Tibial nerve (tissue), 4 donors: ENCODE data around the gene RNF166. TPM values are rescaled to one million over a fixed set of nuclear protein-coding genes. Genes with fewer than 3 reads are reported as not detected.
A peak's percentile ranks its signal among the peaks of the same experiment; 100 is the strongest.

Source experiments
- DNase-seq, 2 donors: peaks; one replicate each; pipeline ENCODE4 v3.0.0-alpha.2; 2019; ENCODE audit warnings: low spot score in 2 of 2
- H3K27ac ChIP-seq, 4 donors: fragments of 200-600 bp; sonication (generic) in 3 of 4; one replicate each; pipeline ENCODE4 v1.5.1; 2017 to 2019; ENCODE audit warnings: mild to moderate bottlenecking in 1 of 4
- H3K27me3 ChIP-seq, 2 donors: fragments of 200-600 bp; sonication (generic) in 1 of 2; one replicate each; pipeline versions ENCODE4 v1.5.1 to v1.6.0; 2017 to 2019
- H3K36me3 ChIP-seq, 3 donors: fragments of 200-600 bp; sonication (generic); one replicate each; pipeline ENCODE4 v1.5.1; 2018 to 2019
- H3K4me1 ChIP-seq, 4 donors: fragments of 200-600 bp; sonication (generic) in 3 of 4; one replicate each; pipeline ENCODE4 v1.5.1; 2017 to 2019
- H3K4me3 ChIP-seq, 4 donors: fragments of 200-600 bp; sonication (generic) in 3 of 4; one replicate each; pipeline ENCODE4 v1.5.1; 2017 to 2019; ENCODE audit warnings: mild to moderate bottlenecking in 1 of 4, moderate library complexity in 1 of 4
- H3K9me3 ChIP-seq, 4 donors: fragments of 200-600 bp; sonication (generic) in 3 of 4; one replicate each; pipeline ENCODE4 v1.5.1; 2017 to 2019
- EP300 ChIP-seq, 2 donors: sonication (generic); formaldehyde crosslinking; IDR thresholded peaks; one replicate each; pipeline ENCODE4 v1.6.1; 2017; ENCODE audit warnings: antibody characterized with exemption in 2 of 2, mild to moderate bottlenecking in 1 of 2
- POLR2A ChIP-seq, 2 donors: fragments of 450-650 bp; IDR thresholded peaks; one replicate each; pipeline ENCODE4 v1.6.1; 2017; ENCODE audit warnings: antibody characterized with exemption in 2 of 2, mild to moderate bottlenecking in 2 of 2, moderate library complexity in 2 of 2
- WGBS, 2 donors: methylation state at CpG; one replicate each; pipeline ENCODE4 v1.1.5; 2018; 5-methylcytosine and 5-hydroxymethylcytosine counted together
- total RNA-seq, 4 donors: library from RNA; depleted of rRNA; stranded (reverse); fragments of >200 nt; gene quantifications; one replicate each; pipeline ENCODE4 v1.1.0, GENCODE V29; 2016
- TF ChIP-seq, protein P1 (sequence below), 5 experiments: fragments of 200-600 bp in 3 of 5; fragments of 450-650 bp in 2 of 5; sonication (generic) in 3 of 5; IDR thresholded peaks; one replicate each; pipeline ENCODE4 v1.5.1; 2016 to 2019; ENCODE audit warnings: antibody characterized with exemption in 5 of 5, mild to moderate bottlenecking in 3 of 5, moderate library complexity in 2 of 5

Gene RNF166
- total RNA-seq, 4 donors from 2014 or later = 36.5 to 56.7 (median 43.5) TPM

DNA sequence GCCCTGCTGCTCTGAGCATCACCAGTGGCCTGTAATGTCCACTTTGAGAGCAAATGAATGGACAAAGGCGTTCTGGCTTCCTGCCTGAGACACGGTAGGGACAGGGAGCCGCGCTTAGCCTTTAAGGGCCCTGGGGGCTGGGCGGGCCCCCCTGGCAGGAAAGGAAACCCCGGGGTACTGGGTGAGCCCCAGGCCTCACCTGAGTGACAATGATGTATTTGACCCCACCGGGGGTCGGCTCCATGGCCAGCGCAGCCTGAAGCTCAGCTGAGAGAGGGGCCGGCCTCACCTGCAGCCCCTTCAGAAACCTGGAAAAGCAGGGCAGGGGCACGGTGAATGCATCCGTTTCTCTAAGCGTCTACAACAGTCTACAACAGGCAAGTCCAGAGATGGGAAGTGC lies 53.1 kb downstream of the RNF166 start:
- DNase-seq = no peak
- TF ChIP-seq EP300 (IDR thresholded peaks at IDR 0.05) = no peak
- TF ChIP-seq, protein P1, sequence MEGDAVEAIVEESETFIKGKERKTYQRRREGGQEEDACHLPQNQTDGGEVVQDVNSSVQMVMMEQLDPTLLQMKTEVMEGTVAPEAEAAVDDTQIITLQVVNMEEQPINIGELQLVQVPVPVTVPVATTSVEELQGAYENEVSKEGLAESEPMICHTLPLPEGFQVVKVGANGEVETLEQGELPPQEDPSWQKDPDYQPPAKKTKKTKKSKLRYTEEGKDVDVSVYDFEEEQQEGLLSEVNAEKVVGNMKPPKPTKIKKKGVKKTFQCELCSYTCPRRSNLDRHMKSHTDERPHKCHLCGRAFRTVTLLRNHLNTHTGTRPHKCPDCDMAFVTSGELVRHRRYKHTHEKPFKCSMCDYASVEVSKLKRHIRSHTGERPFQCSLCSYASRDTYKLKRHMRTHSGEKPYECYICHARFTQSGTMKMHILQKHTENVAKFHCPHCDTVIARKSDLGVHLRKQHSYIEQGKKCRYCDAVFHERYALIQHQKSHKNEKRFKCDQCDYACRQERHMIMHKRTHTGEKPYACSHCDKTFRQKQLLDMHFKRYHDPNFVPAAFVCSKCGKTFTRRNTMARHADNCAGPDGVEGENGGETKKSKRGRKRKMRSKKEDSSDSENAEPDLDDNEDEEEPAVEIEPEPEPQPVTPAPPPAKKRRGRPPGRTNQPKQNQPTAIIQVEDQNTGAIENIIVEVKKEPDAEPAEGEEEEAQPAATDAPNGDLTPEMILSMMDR (IDR thresholded peaks at IDR 0.05) = no peak
- no peak for TF ChIP-seq POLR2A (IDR thresholded peaks at IDR 0.05)
- peaks cover 0 to 27% (median 14%) of the 10 kb centered on the region in 4 donors for H3K4me1 ChIP-seq
- no peaks in the 10 kb centered on the region for H3K9me3 ChIP-seq
- no peak overlapping the region for H3K27ac ChIP-seq
- no peak overlapping the region for H3K4me3 ChIP-seq
- H3K27me3 ChIP-seq = no peaks in the 10 kb centered on the region
- H3K36me3 ChIP-seq = peaks cover 0 to 63% (median 6%) of the 10 kb centered on the region in 3 donors
- WGBS, 2 donors = 82% methylated on average over 12 to 13 of the region's 13 CpGs

DNA sequence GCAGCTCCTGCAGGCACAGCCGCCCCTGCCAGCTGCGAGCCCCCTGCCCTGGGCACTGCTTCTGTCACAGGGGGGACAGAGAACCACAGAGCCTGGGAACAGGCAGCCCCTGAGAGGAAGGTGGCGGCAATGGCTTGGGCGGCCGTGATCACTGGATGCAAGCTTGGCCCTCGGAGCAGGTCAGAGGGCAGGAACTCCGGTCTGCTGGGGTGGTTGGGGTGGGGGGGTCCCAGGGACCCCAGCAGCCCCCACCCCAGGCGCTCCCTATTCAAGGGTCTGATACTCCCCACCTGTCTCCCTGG lies 53.5 kb downstream of the RNF166 start:
- no peak for TF ChIP-seq EP300 (IDR thresholded peaks at IDR 0.05)
- no peak for TF ChIP-seq POLR2A (IDR thresholded peaks at IDR 0.05)
- TF ChIP-seq, protein P1 (IDR thresholded peaks at IDR 0.05) = no peak
- DNase-seq = no peak
- WGBS, 2 donors = 86 to 100% methylated on average over 7 to 8 of the region's 8 CpGs
- Histone ChIP-seq H3K36me3 (peaks cover 0 to 62% (median 6%) of the 10 kb centered on the region in 3 donors), H3K4me1 (peaks cover 0 to 27% (median 16%) of the 10 kb centered on the region in 4 donors), H3K27ac (no peak overlapping the region), H3K4me3 (no peak overlapping the region), H3K9me3 (no peaks in the 10 kb centered on the region), H3K27me3 (no peaks in the 10 kb centered on the region)

DNA sequence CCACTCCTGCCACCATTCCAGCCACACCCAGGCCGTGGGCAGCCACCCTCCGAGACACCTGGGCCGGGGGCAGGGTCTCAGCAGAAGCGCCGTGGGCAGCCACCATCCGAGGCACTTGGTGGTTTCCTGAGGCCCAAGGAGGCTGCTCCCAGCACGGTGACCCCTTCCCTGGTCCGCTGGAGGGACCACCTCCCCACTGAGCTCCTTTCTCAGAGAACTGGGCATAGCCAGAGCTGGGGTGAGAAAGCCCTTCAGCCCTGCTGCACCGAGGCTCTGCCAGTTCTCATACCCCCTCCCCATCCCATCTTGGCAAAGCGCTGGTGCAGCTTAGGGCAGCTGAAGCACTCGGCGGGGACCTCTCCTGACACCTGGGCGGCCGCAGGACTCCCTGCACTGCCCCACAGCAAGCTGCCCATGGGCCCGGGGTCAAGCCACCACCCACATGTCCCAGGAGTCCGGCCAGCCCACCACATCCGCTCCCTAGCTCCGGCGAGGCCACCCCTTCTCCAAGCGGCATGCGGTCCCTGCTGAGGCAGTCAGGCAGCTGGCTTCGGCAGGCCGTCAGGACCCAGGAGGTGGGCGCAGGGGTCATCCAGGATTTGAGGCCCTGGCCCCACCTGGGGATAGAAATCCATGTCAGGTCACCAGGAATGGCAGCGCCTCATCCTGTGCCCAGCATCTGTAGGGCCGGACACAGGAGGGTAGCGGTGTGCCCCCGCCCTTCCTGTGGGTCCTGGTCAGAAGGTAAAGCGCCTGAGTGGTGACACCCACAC lies 54.0 kb downstream of the RNF166 start:
- Histone ChIP-seq H3K27me3 (no peaks in the 10 kb centered on the region), H3K9me3 (no peaks in the 10 kb centered on the region), H3K4me1 (peaks cover 0 to 27% (median 17%) of the 10 kb centered on the region in 4 donors), H3K27ac (peak overlapping the region in 3 of 4 donors; percentile 21 to 87 (median 78)), H3K36me3 (peaks cover 0 to 62% (median 6%) of the 10 kb centered on the region in 3 donors), H3K4me3 (peak overlapping the region in 1 of 4 donors; percentile 66)
- WGBS, 2 donors = 78 to 87% methylated on average over 9 to 13 of the region's 29 CpGs
- TF ChIP-seq, protein P1 (IDR thresholded peaks at IDR 0.05) = no peak
- TF ChIP-seq POLR2A (IDR thresholded peaks at IDR 0.05) (no peak), EP300 (IDR thresholded peaks at IDR 0.05) (no peak)
- no peak for DNase-seq

DNA sequence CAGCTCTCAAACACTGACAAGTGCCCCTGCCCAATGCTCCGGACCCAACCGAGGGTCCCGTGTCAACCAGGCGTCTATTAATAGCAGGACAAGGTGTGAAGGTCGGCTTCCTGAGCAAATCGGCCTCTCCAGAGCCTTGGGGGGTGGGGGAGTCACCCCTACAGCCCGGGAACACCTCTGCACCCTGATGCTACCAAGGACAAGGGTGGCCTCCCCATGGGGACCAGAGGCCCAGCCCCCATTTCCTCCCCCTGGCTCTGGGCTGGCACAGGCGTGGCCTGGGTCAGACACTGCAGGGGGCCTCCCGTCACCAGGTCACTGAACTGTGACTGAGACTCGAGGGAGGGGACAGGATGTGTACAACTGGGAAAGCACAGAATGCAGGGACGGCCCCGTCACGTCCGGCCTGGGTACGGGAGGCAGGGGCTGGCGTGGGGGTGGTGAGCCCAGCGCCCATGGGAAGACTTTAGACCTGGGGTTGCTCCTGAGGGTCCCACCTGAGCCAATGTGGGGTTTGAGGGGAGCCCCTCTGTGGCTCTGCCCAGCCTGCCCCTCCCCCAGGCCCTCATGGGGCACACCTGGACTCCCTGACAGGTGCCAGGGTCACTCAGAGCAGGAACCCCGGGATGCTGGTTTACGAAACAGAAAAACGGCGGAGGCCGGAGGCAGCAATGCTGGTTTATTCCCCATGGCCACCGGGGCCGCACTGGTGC lies 54.8 kb downstream of the RNF166 start:
- TF ChIP-seq POLR2A (IDR thresholded peaks at IDR 0.05) (no peak), EP300 (IDR thresholded peaks at IDR 0.05) (no peak)
- TF ChIP-seq, protein P1 (IDR thresholded peaks at IDR 0.05) = no peak
- Histone ChIP-seq H3K4me1 (peaks cover 0 to 27% (median 17%) of the 10 kb centered on the region in 4 donors), H3K36me3 (peaks cover 0 to 62% (median 6%) of the 10 kb centered on the region in 3 donors), H3K27ac (peak overlapping the region in 3 of 4 donors; percentile 44 to 87 (median 78)), H3K4me3 (peak overlapping the region; percentile 40 to 71 (median 67)), H3K9me3 (no peaks in the 10 kb centered on the region), H3K27me3 (no peaks in the 10 kb centered on the region)
- DNase-seq = no peak
- 36 to 70% methylated on average over 16 to 24 of the region's 24 CpGs for WGBS, 2 donors
